C4-2B (cell line): ENCODE data around the gene ARHGEF4.

Source experiments
- H3K27ac ChIP-seq: fragments of 450-650 bp; 2 replicates; pipeline ENCODE4 v1.5.1; 2017
- ZFX ChIP-seq: fragments of 450-650 bp; IDR thresholded peaks from 2 replicates; pipeline ENCODE4 v1.6.1; 2017
- TF ChIP-seq, protein P1 (sequence below): fragments of 450-650 bp; conservative IDR thresholded peaks from 2 replicates; pipeline ENCODE4 v1.5.1; 2017; ENCODE audit warnings: mild to moderate bottlenecking

The ARHGEF4 gene

DNA sequence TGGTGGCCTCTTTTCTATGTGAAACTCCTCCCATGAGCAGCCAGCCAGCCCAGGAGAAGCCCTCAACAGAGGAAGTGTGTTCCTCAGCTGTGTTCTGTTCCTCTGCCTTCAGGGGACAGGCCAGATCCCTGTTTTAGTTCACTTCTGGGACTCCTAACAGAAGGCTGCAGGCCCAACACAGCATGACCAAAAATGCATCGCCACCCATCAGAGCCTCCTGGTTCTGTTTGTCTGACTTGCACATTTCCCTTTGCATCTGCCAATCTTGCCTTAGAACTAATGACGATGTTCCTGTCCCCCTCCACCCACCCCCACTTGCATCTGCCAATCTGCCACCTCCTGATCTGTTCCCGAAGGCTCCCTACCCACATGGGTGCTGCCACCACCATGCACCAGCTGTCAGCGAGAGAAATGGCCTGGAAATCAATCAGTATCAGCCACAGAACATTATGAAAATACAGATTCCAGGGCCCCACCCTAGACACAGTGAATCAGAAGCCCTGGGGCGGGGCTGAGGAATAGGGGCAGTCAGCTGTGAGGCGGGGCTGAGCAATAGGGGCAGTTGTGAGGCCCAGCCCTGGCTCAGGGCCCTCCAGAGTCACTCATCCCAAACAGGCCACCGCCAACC lies 205.5 kb downstream of the ARHGEF4 start:
- H3K27ac ChIP-seq = no peak overlapping the region
- TF ChIP-seq, protein P1, sequence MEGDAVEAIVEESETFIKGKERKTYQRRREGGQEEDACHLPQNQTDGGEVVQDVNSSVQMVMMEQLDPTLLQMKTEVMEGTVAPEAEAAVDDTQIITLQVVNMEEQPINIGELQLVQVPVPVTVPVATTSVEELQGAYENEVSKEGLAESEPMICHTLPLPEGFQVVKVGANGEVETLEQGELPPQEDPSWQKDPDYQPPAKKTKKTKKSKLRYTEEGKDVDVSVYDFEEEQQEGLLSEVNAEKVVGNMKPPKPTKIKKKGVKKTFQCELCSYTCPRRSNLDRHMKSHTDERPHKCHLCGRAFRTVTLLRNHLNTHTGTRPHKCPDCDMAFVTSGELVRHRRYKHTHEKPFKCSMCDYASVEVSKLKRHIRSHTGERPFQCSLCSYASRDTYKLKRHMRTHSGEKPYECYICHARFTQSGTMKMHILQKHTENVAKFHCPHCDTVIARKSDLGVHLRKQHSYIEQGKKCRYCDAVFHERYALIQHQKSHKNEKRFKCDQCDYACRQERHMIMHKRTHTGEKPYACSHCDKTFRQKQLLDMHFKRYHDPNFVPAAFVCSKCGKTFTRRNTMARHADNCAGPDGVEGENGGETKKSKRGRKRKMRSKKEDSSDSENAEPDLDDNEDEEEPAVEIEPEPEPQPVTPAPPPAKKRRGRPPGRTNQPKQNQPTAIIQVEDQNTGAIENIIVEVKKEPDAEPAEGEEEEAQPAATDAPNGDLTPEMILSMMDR = no peak
- no peak for TF ChIP-seq ZFX

- no peak overlapping the region for H3K27ac ChIP-seq
- TF ChIP-seq ZFX = no peak
- TF ChIP-seq, protein P1 = no peak
Measured at GRCh38 chr2:131043199-131044074, 206.7 kb downstream of the ARHGEF4 start.

DNA sequence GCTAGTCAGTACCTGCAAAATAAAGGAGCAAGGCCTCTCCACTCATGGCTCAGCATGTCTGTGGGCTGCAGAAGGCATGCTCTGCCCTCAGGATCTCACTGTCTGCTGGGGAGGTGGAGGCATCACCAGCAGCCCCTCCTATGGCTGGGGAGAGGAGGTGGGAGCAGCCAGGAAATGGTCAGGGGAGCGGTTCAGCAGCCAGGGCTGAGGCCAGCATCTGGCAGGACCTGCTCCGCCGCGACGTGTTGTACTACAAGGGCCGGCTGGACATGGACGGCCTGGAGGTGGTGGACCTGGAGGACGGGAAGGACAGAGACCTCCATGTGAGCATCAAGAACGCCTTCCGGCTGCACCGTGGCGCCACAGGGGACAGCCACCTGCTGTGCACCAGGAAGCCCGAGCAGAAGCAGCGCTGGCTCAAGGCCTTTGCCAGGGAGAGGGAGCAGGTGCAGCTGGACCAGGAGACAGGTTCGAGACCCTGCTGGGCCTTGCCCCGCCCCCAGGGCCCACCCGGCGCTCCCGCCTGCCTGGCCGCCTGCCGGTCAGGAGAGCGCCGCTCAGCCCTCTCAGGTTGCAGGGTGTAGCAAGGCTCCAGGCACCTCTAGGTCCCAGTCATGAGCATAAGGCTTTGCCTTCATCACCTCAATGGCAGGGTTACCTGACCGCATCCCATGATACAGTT lies 207.5 kb downstream of the ARHGEF4 start:
- H3K27ac ChIP-seq = no peak overlapping the region
- TF ChIP-seq, protein P1 = no peak
- TF ChIP-seq ZFX = no peak

DNA sequence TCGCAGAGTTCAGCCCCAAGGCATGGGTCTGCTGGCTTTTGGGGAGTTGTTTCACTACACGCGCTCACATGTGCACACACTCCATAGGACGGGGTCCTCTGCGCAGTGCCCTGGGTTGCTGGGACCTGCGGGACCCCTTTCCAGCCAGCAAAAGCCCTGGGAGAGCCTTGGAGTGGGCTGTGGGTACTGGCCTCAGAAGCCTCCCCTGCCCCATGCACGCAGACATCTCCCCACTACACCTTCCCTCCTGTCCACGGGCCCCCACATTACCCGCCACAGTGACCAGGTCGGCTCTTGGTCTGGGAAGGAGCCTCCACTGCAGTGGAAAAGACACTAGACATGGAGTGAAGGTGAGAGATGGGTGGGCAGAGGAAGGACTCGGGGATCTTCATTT lies 208.0 kb downstream of the ARHGEF4 start:
- no peak overlapping the region for H3K27ac ChIP-seq
- no peak for TF ChIP-seq ZFX
- TF ChIP-seq, protein P1 = no peak

- TF ChIP-seq, protein P1 = no peak
- no peak for TF ChIP-seq ZFX
Measured at GRCh38 chr2:131045286-131046027, 208.7 kb downstream of the ARHGEF4 start.

GRCh38 chr2:131046028-131046917 lies 209.6 kb downstream of the ARHGEF4 start:
- H3K27ac ChIP-seq = no peak overlapping the region
- TF ChIP-seq ZFX = no peak
- TF ChIP-seq, protein P1 = no peak

More at GRCh38 chr2:131045286-131046027, 208.7 kb downstream of the ARHGEF4 start:
- no peak overlapping the region for H3K27ac ChIP-seq
